ENCODE measurements around the gene APP. TPM values are rescaled to one million over a fixed set of nuclear protein-coding genes. Genes with fewer than 3 reads are reported as not detected.

The APP gene
- total RNA-seq, 1 donor from 2014 or later, result 306 TPM

GRCh38 chr21:26080211-26080610, 90.4 kb downstream of the APP start:
- no peak for TF ChIP-seq EZH2phosphoT487 (IDR thresholded peaks at IDR 0.05)
- no peak for TF ChIP-seq EZH2 (IDR thresholded peaks at IDR 0.05)
- TF ChIP-seq CTCF (IDR thresholded peaks at IDR 0.05), result no peak
- no peak overlapping the region for H3K27ac Mint-ChIP-seq
- Histone ChIP-seq H3K4me1 (peaks cover 28% of the 10 kb centered on the region), H2AFZ (replicated peaks) (no peak overlapping the region), H3F3A (ENCODE audit: low read depth) (peaks cover 11% of the 10 kb centered on the region), H3K4me2 (no peak overlapping the region), H3K4me3 (no peak overlapping the region), H3K27me3 (no peaks in the 10 kb centered on the region), H3K36me3 (no peaks in the 10 kb centered on the region), H4K20me1 (ENCODE audit: low read depth) (peaks cover 45% of the 10 kb centered on the region), H3K79me2 (ENCODE audit: low read depth) (peaks cover 98% of the 10 kb centered on the region), H3K9me3 (ENCODE audit: low read depth) (no peaks in the 10 kb centered on the region), H3K27ac (no peak overlapping the region), H3K9ac (no peak overlapping the region)
- no peak overlapping the region for H3K4me3 Mint-ChIP-seq
- H3K4me1 Mint-ChIP-seq, result no peaks in the 10 kb centered on the region
- H3K27me3 Mint-ChIP-seq (ENCODE audit: insufficient read depth, low read depth), result no peaks in the 10 kb centered on the region
- DNase-seq (ENCODE audit: low spot score), result no peak
- H3K36me3 Mint-ChIP-seq, result peaks cover 38% of the 10 kb centered on the region
- H3K9me3 Mint-ChIP-seq, result peaks cover 30% of the 10 kb centered on the region

DNA sequence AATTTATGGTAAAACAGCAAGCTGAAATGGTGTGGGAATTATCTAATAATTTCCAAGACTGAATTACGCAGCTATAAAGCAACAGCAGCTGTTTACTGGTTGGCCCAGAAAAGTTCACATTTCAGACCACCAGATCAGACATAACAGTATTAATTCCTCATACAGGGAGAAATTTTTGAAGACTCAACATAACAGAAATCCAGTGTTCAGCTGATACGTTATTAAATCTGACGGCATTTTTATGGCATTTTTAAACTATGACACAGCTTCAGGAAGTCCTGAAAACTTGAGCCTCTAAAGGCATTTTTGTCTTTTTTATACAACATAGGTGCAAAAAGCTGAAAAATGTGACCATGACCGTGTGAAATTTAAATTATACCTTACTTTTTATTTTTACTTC, 91.2 kb downstream of the APP start:
- Histone ChIP-seq H3F3A (ENCODE audit: low read depth) (peaks cover 11% of the 10 kb centered on the region), H3K36me3 (no peaks in the 10 kb centered on the region), H3K79me2 (ENCODE audit: low read depth) (peaks cover 98% of the 10 kb centered on the region), H3K9me3 (ENCODE audit: low read depth) (no peaks in the 10 kb centered on the region), H3K4me1 (peaks cover 28% of the 10 kb centered on the region), H3K27me3 (no peaks in the 10 kb centered on the region), H3K4me3 (no peak overlapping the region), H3K4me2 (no peak overlapping the region), H3K9ac (no peak overlapping the region), H4K20me1 (ENCODE audit: low read depth) (peaks cover 50% of the 10 kb centered on the region), H2AFZ (replicated peaks) (no peak overlapping the region), H3K27ac (no peak overlapping the region)
- Mint-ChIP-seq H3K27ac (no peak overlapping the region), H3K9me3 (peaks cover 26% of the 10 kb centered on the region), H3K4me1 (no peaks in the 10 kb centered on the region), H3K4me3 (no peak overlapping the region), H3K27me3 (ENCODE audit: insufficient read depth, low read depth) (no peaks in the 10 kb centered on the region), H3K36me3 (peaks cover 33% of the 10 kb centered on the region)
- no peak for TF ChIP-seq EZH2 (IDR thresholded peaks at IDR 0.05)
- TF ChIP-seq EZH2phosphoT487 (IDR thresholded peaks at IDR 0.05), result no peak
- TF ChIP-seq CTCF (IDR thresholded peaks at IDR 0.05), result no peak
- no peak for DNase-seq (ENCODE audit: low spot score)

GRCh38 chr21:26077521-26077920, 93.0 kb downstream of the APP start:
- H3K9me3 ChIP-seq (ENCODE audit: low read depth), result no peaks in the 10 kb centered on the region
- peaks cover 16% of the 10 kb centered on the region for H3K4me1 ChIP-seq
- DNase-seq (ENCODE audit: low spot score), result no peak
- no peak overlapping the region for H3K9ac ChIP-seq
- H3K27me3 Mint-ChIP-seq (ENCODE audit: insufficient read depth, low read depth), result no peaks in the 10 kb centered on the region
- H3K36me3 ChIP-seq, result no peaks in the 10 kb centered on the region
- peaks cover 100% of the 10 kb centered on the region for H3K79me2 ChIP-seq (ENCODE audit: low read depth)
- peaks cover 33% of the 10 kb centered on the region for H3K36me3 Mint-ChIP-seq
- H3K27ac Mint-ChIP-seq, result no peak overlapping the region
- H3K9me3 Mint-ChIP-seq, result peaks cover 20% of the 10 kb centered on the region
- no peaks in the 10 kb centered on the region for H3K4me1 Mint-ChIP-seq
- TF ChIP-seq EZH2 (IDR thresholded peaks at IDR 0.05) (no peak), EZH2phosphoT487 (IDR thresholded peaks at IDR 0.05) (no peak), CTCF (IDR thresholded peaks at IDR 0.05) (no peak)
- no peak overlapping the region for H3K4me3 ChIP-seq
- no peak overlapping the region for H3K4me3 Mint-ChIP-seq
- H3K4me2 ChIP-seq, result no peak overlapping the region
- peaks cover 59% of the 10 kb centered on the region for H4K20me1 ChIP-seq (ENCODE audit: low read depth)
- H3K27me3 ChIP-seq, result no peaks in the 10 kb centered on the region
- peaks cover 11% of the 10 kb centered on the region for H3F3A ChIP-seq (ENCODE audit: low read depth)
- H3K27ac ChIP-seq, result no peak overlapping the region
- H2AFZ ChIP-seq (replicated peaks), result no peak overlapping the region

Data from neural progenitor cell (in vitro differentiated cells).